DLD1 (cell line): Measurements from ENCODE around the gene PLLP.
"Not testable (repeated sequence)": the region's sequence is repeated elsewhere in the genome, so short reads cannot be mapped to it uniquely, and the experiment has no call there.

Experiments used
- in situ Hi-C: cut with HindIII; loops from 2 replicates; pipeline ENCODE4 v1.10.0; 2017; ENCODE audit warnings: low sequenced_read_pairs

PLLP gene

GRCh38 chr16:57275946-57276345, 8.5 kb downstream of the PLLP start:
- in situ Hi-C loops = not testable (repeated sequence)

GRCh38 chr16:57273826-57274225, 10.6 kb downstream of the PLLP start:
- in situ Hi-C loops = no loop called here

GRCh38 chr16:57273359-57273758, 11.1 kb downstream of the PLLP start:
- in situ Hi-C loops = no loop called here

GRCh38 chr16:57271867-57272495, 12.5 kb downstream of the PLLP start:
- in situ Hi-C loops = no loop called here

- in situ Hi-C loops = no loop called here
Measured at GRCh38 chr16:57271063-57271345, 13.5 kb downstream of the PLLP start.

GRCh38 chr16:57270221-57271062, 14.0 kb downstream of the PLLP start:
- in situ Hi-C loops = no loop called here

- in situ Hi-C loops = no loop called here
Measured at GRCh38 chr16:57268804-57269800, 15.4 kb downstream of the PLLP start.

GRCh38 chr16:57267343-57267742, 17.1 kb downstream of the PLLP start:
- in situ Hi-C loops = not testable (repeated sequence)

GRCh38 chr16:57266531-57267260, 17.8 kb downstream of the PLLP start:
- in situ Hi-C loops = no loop called here

- in situ Hi-C loops = no loop called here
Measured at GRCh38 chr16:57265850-57266530, 18.5 kb downstream of the PLLP start.

GRCh38 chr16:57264950-57265371, 19.5 kb downstream of the PLLP start:
- in situ Hi-C loops = no loop called here

- in situ Hi-C loops = no loop called here
Measured at GRCh38 chr16:57264381-57264780, 20.1 kb downstream of the PLLP start.

- in situ Hi-C loops = no loop called here
Measured at GRCh38 chr16:57263541-57264351, 20.7 kb downstream of the PLLP start.

GRCh38 chr16:57262841-57263540, 21.5 kb downstream of the PLLP start:
- in situ Hi-C loops = no loop called here

- in situ Hi-C loops = no loop called here
Measured at GRCh38 chr16:57261806-57262205, 22.7 kb downstream of the PLLP start.

GRCh38 chr16:57260294-57260929, 24.1 kb downstream of the PLLP start:
- in situ Hi-C loops = no loop called here

- in situ Hi-C loops = no loop called here
Measured at GRCh38 chr16:57258910-57259475, 25.5 kb downstream of the PLLP start.
